ENCODE data around the gene ISOC2.

The ISOC2 gene

GRCh38 chr19:55488986-55489710 is 27.7 kb upstream of the ISOC2 start:
- Histone ChIP-seq H3K27ac (ENCODE audit: low read length) (no peak overlapping the region), H3K36me3 (ENCODE audit: control insufficient read depth in 1 of 2, insufficient read depth in 2 of 2, low read length in 2 of 2) (no peaks in the 10 kb centered on the region), H3K27me3 (ENCODE audit: low read depth, low read length) (no peaks in the 10 kb centered on the region), H3K4me1 (ENCODE audit: control insufficient read depth in 1 of 2, insufficient read depth in 2 of 2, low read length in 2 of 2) (peaks cover 3 to 88% of the 10 kb centered on the region in 2 donors), H3K9me3 (ENCODE audit: control insufficient read depth in 1 of 2, low read length in 2 of 2) (no peaks in the 10 kb centered on the region), H3K4me3 (ENCODE audit: low read depth in 1 of 2, low read length in 2 of 2) (peak overlapping the region in 1 of 2 donors; percentile 57)

GRCh38 chr19:55487924-55488687 is 26.7 kb upstream of the ISOC2 start, which contains the start of gene SSC5D:
TSS of gene SSC5D (plus strand) at chr19:55488436. CDS start at chr19:55488590, 154 bp downstream.
- peaks cover 3 to 89% of the 10 kb centered on the region in 2 donors for H3K4me1 ChIP-seq (ENCODE audit: control insufficient read depth in 1 of 2, insufficient read depth in 2 of 2, low read length in 2 of 2)
- H3K4me3 ChIP-seq (ENCODE audit: low read depth in 1 of 2, low read length in 2 of 2): peak within 1 kb of the TSS; percentile 37 to 64

GRCh38 chr19:55486971-55487923 is 25.8 kb upstream of the ISOC2 start:
- H3K9me3 ChIP-seq (ENCODE audit: control insufficient read depth in 1 of 2, low read length in 2 of 2): no peaks in the 10 kb centered on the region
- H3K4me1 ChIP-seq (ENCODE audit: control insufficient read depth in 1 of 2, insufficient read depth in 2 of 2, low read length in 2 of 2): peaks cover 3 to 80% of the 10 kb centered on the region in 2 donors
- H3K27ac ChIP-seq (ENCODE audit: low read length): peak overlapping the region; percentile 84
- H3K36me3 ChIP-seq (ENCODE audit: control insufficient read depth in 1 of 2, insufficient read depth in 2 of 2, low read length in 2 of 2): peaks cover 0 to 10% of the 10 kb centered on the region in 2 donors
- peak overlapping the region in 1 of 2 donors; percentile 64 for H3K4me3 ChIP-seq (ENCODE audit: low read depth in 1 of 2, low read length in 2 of 2)
- no peaks in the 10 kb centered on the region for H3K27me3 ChIP-seq (ENCODE audit: low read depth, low read length)

More at GRCh38 chr19:55487924-55488687, 26.7 kb upstream of the ISOC2 start, which contains the start of gene SSC5D:
- Histone ChIP-seq H3K9me3 (ENCODE audit: control insufficient read depth in 1 of 2, low read length in 2 of 2) (no peaks in the 10 kb centered on the region), H3K27me3 (ENCODE audit: low read depth, low read length) (no peaks in the 10 kb centered on the region), H3K27ac (ENCODE audit: low read length) (peak within 1 kb of the TSS; percentile 84), H3K36me3 (ENCODE audit: control insufficient read depth in 1 of 2, insufficient read depth in 2 of 2, low read length in 2 of 2) (peaks cover 0 to 2% of the 10 kb centered on the region in 2 donors)

- Histone ChIP-seq H3K4me3 (ENCODE audit: low read depth in 1 of 2, low read length in 2 of 2) (peak overlapping the region in 1 of 2 donors; percentile 64), H3K9me3 (ENCODE audit: control insufficient read depth in 1 of 2, low read length in 2 of 2) (no peaks in the 10 kb centered on the region), H3K27ac (ENCODE audit: low read length) (peak overlapping the region; percentile 84), H3K27me3 (ENCODE audit: low read depth, low read length) (no peaks in the 10 kb centered on the region), H3K4me1 (ENCODE audit: control insufficient read depth in 1 of 2, insufficient read depth in 2 of 2, low read length in 2 of 2) (peaks cover 3 to 71% of the 10 kb centered on the region in 2 donors), H3K36me3 (ENCODE audit: control insufficient read depth in 1 of 2, insufficient read depth in 2 of 2, low read length in 2 of 2) (peaks cover 0 to 13% of the 10 kb centered on the region in 2 donors)
Observed at GRCh38 chr19:55486043-55486970, 24.9 kb upstream of the ISOC2 start.

GRCh38 chr19:55485439-55486011 is 24.1 kb upstream of the ISOC2 start:
- Histone ChIP-seq H3K27me3 (ENCODE audit: low read depth, low read length) (no peaks in the 10 kb centered on the region), H3K9me3 (ENCODE audit: control insufficient read depth in 1 of 2, low read length in 2 of 2) (no peaks in the 10 kb centered on the region), H3K36me3 (ENCODE audit: control insufficient read depth in 1 of 2, insufficient read depth in 2 of 2, low read length in 2 of 2) (peaks cover 0 to 19% of the 10 kb centered on the region in 2 donors), H3K4me1 (ENCODE audit: control insufficient read depth in 1 of 2, insufficient read depth in 2 of 2, low read length in 2 of 2) (peaks cover 3 to 63% of the 10 kb centered on the region in 2 donors), H3K4me3 (ENCODE audit: low read depth in 1 of 2, low read length in 2 of 2) (peak overlapping the region in 1 of 2 donors; percentile 64), H3K27ac (ENCODE audit: low read length) (peak overlapping the region; percentile 39)

GRCh38 chr19:55484593-55485438 is 23.4 kb upstream of the ISOC2 start, which contains the start of gene NAT14:
TSS of gene NAT14 (plus strand) at chr19:55485188. CDS start at chr19:55485709, 521 bp downstream.
- Histone ChIP-seq H3K9me3 (ENCODE audit: control insufficient read depth in 1 of 2, low read length in 2 of 2) (no peaks in the 10 kb centered on the region), H3K27me3 (ENCODE audit: low read depth, low read length) (no peaks in the 10 kb centered on the region), H3K36me3 (ENCODE audit: control insufficient read depth in 1 of 2, insufficient read depth in 2 of 2, low read length in 2 of 2) (peaks cover 0 to 19% of the 10 kb centered on the region in 2 donors), H3K27ac (ENCODE audit: low read length) (peak within 1 kb of the TSS; percentile 39), H3K4me3 (ENCODE audit: low read depth in 1 of 2, low read length in 2 of 2) (peak within 1 kb of the TSS; percentile 42 to 64), H3K4me1 (ENCODE audit: control insufficient read depth in 1 of 2, insufficient read depth in 2 of 2, low read length in 2 of 2) (peaks cover 3 to 56% of the 10 kb centered on the region in 2 donors)

- Histone ChIP-seq H3K27me3 (ENCODE audit: low read depth, low read length) (no peaks in the 10 kb centered on the region), H3K27ac (ENCODE audit: low read length) (no peak overlapping the region), H3K9me3 (ENCODE audit: control insufficient read depth in 1 of 2, low read length in 2 of 2) (no peaks in the 10 kb centered on the region), H3K4me3 (ENCODE audit: low read depth in 1 of 2, low read length in 2 of 2) (peak overlapping the region in 1 of 2 donors; percentile 64), H3K4me1 (ENCODE audit: control insufficient read depth in 1 of 2, insufficient read depth in 2 of 2, low read length in 2 of 2) (peaks cover 3 to 47% of the 10 kb centered on the region in 2 donors), H3K36me3 (ENCODE audit: control insufficient read depth in 1 of 2, insufficient read depth in 2 of 2, low read length in 2 of 2) (peaks cover 0 to 19% of the 10 kb centered on the region in 2 donors)
Observed at GRCh38 chr19:55483706-55484592, 22.5 kb upstream of the ISOC2 start.

- no peaks in the 10 kb centered on the region for H3K27me3 ChIP-seq (ENCODE audit: low read depth, low read length)
- H3K27ac ChIP-seq (ENCODE audit: low read length): no peak overlapping the region
- H3K4me1 ChIP-seq (ENCODE audit: control insufficient read depth in 1 of 2, insufficient read depth in 2 of 2, low read length in 2 of 2): peaks cover 3 to 42% of the 10 kb centered on the region in 2 donors
- H3K4me3 ChIP-seq (ENCODE audit: low read depth in 1 of 2, low read length in 2 of 2): no peak overlapping the region
- peaks cover 0 to 19% of the 10 kb centered on the region in 2 donors for H3K36me3 ChIP-seq (ENCODE audit: control insufficient read depth in 1 of 2, insufficient read depth in 2 of 2, low read length in 2 of 2)
- no peaks in the 10 kb centered on the region for H3K9me3 ChIP-seq (ENCODE audit: control insufficient read depth in 1 of 2, low read length in 2 of 2)
Observed at GRCh38 chr19:55482967-55483705, 21.7 kb upstream of the ISOC2 start.
